ENCODE results near the gene STOML1.

- TF ChIP-seq CTCF (conservative IDR thresholded peaks at IDR 0.05) = no peak
- TF ChIP-seq ZFX (IDR thresholded peaks at IDR 0.05) = no peak
Observed at GRCh38 chr15:73946046-73946721, 45.9 kb downstream of the STOML1 start.

Measured in C4-2B (cell line).